ENCODE data around the gene PRADC1. TPM values are rescaled to one million over a fixed set of nuclear protein-coding genes. Genes with fewer than 3 reads are reported as not detected.

Gene PRADC1
- total RNA-seq, result 10 to 100 TPM; 13.2 to 19.5 (median 16.0) TPM

GRCh38 chr2:73233154-73233931 lies at the start of gene PRADC1:
Gene PRADC1 (minus strand): TSS chr2:73233239. CDS start chr2:73233160, 79 bp downstream.
- Histone ChIP-seq H3K4me3 (peak within 1 kb of the TSS; percentile 75 to 97 (median 86)), H3K27ac (peak within 1 kb of the TSS; percentile 84 to 90), H3K4me1 (replicated peaks in 1 of 2) (peaks cover 8 to 14% of the 10 kb centered on the region in 2 donors)
- in situ Hi-C loops (cut with MboI; ENCODE audit: low pct_unique_long_range_greater_than_20kb in 2 of 9, low sequenced_read_pairs in 9 of 9, unreplicated experiment in 9 of 9), result no loop called here
- 0% methylated on average over 3 to 15 of the region's 67 CpGs; no CpG with 5 or more reads in 4 of the 10 experiments for WGBS, 10 experiments
- ATAC-seq (replicated peaks in 6 of 8), result peak; percentile 81 to 91 (median 88)

DNA sequence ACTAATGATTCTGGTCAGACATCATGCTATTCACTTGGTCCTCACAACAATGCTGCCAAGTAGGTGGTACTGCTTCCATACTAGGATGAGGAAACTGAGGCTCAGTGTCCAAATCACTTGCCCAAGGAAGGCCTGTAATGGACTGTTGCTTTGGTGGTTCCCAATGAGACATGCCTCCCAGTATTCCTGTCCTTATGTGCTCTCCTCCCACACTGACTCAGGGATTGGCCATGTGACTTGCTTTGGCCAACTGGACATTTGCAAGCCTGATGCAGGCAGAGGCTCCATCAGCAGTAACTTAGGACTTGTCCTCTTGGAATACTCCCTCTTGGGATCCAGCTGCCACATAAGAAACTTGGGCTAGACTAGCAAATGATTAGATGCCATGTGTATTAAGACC lies 48.2 kb upstream of the PRADC1 start:
- ATAC-seq (replicated peaks in 6 of 8), result peak in 2 of 8 experiments; percentile 10 to 17
- in situ Hi-C loops (cut with MboI; ENCODE audit: low pct_unique_long_range_greater_than_20kb in 2 of 9, low sequenced_read_pairs in 9 of 9, unreplicated experiment in 9 of 9), result no loop called here
- Histone ChIP-seq H3K4me3 (no peak overlapping the region), H3K27ac (no peak overlapping the region), H3K4me1 (replicated peaks in 1 of 2) (peaks cover 8 to 10% of the 10 kb centered on the region in 2 donors)

- H3K27ac ChIP-seq, result no peak overlapping the region
- H3K4me1 ChIP-seq (replicated peaks in 1 of 2), result peaks cover 8 to 10% of the 10 kb centered on the region in 2 donors
- ATAC-seq (replicated peaks in 6 of 8), result peak in 1 of 8 experiments; percentile 4
- H3K4me3 ChIP-seq, result no peak overlapping the region
- 49 to 100% (median 92%) methylated on average over 1 to 8 of the region's 9 CpGs; no CpG with 5 or more reads in 2 of the 10 experiments for WGBS, 10 experiments
- in situ Hi-C loops (cut with MboI; ENCODE audit: low pct_unique_long_range_greater_than_20kb in 2 of 9, low sequenced_read_pairs in 9 of 9, unreplicated experiment in 9 of 9), result no loop called here
Observed at GRCh38 chr2:73279852-73280251, 46.8 kb upstream of the PRADC1 start.

- H3K27ac ChIP-seq, result no peak overlapping the region
- no peak overlapping the region for H3K4me3 ChIP-seq
- no peak for ATAC-seq (replicated peaks in 6 of 8)
- 20 to 100% (median 48%) methylated on average over 1 of the region's 1 CpG; no CpG with 5 or more reads in 6 of the 10 experiments for WGBS, 10 experiments
- in situ Hi-C loops (cut with MboI; ENCODE audit: low pct_unique_long_range_greater_than_20kb in 2 of 9, low sequenced_read_pairs in 9 of 9, unreplicated experiment in 9 of 9), result no loop called here
- peaks cover 0 to 4% of the 10 kb centered on the region in 2 donors for H3K4me1 ChIP-seq (replicated peaks in 1 of 2)
Observed at GRCh38 chr2:73272270-73272669, 39.2 kb upstream of the PRADC1 start.

DNA sequence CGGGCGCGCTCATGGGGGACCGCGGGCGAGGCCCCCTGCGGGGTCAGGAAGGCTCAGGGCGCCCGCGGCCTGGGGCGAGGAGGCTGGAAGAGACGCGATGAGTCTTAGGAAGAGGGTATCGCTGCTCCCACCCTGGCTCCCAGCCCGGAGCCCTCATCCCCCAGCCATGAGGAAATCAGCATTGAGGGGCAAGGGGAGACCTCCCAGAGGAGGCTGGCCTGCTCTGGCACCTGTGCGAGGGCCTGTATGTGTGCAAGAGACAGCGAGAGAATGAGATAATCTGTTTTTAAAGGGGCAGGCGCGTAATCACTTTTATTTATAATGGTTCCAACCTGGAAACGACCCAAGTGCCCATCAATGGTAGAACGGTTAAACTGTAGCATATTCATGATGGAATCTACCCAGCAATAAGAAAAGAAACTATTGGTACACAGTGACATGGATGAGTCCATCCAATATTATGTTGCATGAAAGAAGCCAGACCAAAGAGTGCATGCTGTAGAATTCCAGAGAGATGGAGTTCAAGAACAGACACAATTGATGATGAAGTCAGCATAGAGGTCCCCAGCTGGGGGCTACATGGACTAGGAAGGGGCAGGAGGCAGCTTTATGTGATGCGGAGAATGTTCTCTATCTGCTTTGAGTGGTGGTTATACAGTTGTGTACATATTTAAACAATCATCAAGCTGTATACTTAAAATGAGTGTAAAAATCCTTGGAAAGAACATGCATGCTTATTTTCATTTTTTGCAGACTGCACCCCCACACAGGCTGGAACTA lies 36.8 kb upstream of the PRADC1 start:
- Histone ChIP-seq H3K27ac (no peak overlapping the region), H3K4me1 (replicated peaks in 1 of 2) (peaks cover 0 to 4% of the 10 kb centered on the region in 2 donors), H3K4me3 (peak overlapping the region; percentile 8 to 26 (median 16))
- WGBS, 10 experiments, result 31 to 100% (median 59%) methylated on average over 1 to 7 of the region's 22 CpGs; no CpG with 5 or more reads in 1 of the 10 experiments
- in situ Hi-C loops (cut with MboI; ENCODE audit: low pct_unique_long_range_greater_than_20kb in 2 of 9, low sequenced_read_pairs in 9 of 9, unreplicated experiment in 9 of 9), result no loop called here
- no peak for ATAC-seq (replicated peaks in 6 of 8)

DNA sequence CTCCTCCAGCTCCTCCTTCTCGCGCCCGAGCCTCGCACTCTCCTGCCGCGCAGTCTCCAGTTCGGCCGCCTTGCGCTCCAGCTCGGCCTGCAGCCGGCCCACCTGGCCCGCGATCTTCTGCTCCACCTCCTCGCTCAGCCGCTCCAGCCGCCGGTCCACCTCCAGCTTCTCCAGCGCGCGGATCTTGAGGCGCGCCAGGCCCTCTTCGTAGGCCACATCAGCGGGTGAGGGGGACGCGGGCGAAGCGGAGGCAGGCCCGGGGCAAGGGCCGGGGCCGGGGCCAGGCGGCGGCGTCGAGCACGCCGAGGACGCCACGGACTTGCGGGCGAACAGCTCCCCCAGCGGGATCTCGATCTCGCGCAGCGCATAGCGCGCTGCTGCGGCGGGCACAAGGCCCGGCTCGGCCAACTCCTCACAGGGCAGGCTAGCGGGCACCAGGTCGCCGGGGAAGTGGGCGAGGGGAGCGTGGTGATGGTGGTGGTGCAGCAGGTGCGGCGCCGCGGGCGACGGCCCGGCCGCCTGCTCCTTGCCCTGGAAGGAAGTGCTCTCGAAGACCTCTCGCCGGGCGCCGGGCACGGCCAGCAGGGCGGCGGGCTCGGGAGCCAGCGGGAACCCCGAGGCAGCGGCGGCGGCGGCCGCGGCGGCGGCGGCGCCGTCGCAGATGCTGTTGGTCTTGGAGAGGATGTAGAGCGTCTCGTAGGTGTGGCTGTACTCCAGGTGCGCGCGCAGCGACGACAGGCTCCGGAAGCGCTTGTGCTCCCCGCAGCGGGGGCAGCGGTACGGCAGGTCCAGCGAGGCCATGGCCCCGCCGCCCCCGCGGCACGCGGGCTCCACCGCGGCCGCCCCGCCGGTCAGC lies 36.0 kb upstream of the PRADC1 start:
- 22 to 52% (median 34%) methylated on average over 10 to 40 of the region's 113 CpGs; no CpG with 5 or more reads in 6 of the 10 experiments for WGBS, 10 experiments
- in situ Hi-C loops (cut with MboI; ENCODE audit: low pct_unique_long_range_greater_than_20kb in 2 of 9, low sequenced_read_pairs in 9 of 9, unreplicated experiment in 9 of 9), result no loop called here
- ATAC-seq (replicated peaks in 6 of 8), result peak in 7 of 8 experiments; percentile 17 to 86 (median 38)
- H3K4me1 ChIP-seq (replicated peaks in 1 of 2), result peaks cover 0 to 4% of the 10 kb centered on the region in 2 donors
- no peak overlapping the region for H3K27ac ChIP-seq
- peak overlapping the region; percentile 8 to 26 (median 16) for H3K4me3 ChIP-seq

DNA sequence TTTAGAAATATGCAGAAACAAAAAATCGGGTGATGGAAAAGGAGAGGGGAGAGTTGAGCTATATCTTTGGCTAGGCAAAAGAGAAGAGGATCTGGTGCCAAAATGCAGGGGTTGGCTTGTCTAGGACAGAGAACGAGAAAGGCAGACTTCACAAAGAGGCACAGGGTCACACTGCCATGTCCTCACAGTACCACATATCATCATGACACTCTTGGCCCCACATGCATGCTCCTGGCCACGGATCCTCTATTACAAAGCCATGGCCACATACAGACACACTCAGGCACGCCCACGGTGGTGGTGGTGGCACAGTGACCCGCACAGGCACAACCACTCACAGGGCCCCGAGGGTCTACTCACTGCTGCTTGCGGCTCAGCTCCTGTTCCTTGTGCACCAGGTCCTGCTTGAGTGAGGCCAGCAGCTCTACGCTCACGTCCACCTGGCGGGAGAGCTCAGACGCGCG lies 35.4 kb upstream of the PRADC1 start:
- ATAC-seq (replicated peaks in 6 of 8), result no peak
- Histone ChIP-seq H3K27ac (no peak overlapping the region), H3K4me3 (no peak overlapping the region), H3K4me1 (replicated peaks in 1 of 2) (peaks cover 0 to 4% of the 10 kb centered on the region in 2 donors)
- WGBS, 10 experiments, result 48 to 100% (median 76%) methylated on average over 1 to 11 of the region's 14 CpGs; no CpG with 5 or more reads in 1 of the 10 experiments
- in situ Hi-C loops (cut with MboI; ENCODE audit: low pct_unique_long_range_greater_than_20kb in 2 of 9, low sequenced_read_pairs in 9 of 9, unreplicated experiment in 9 of 9), result no loop called here

DNA sequence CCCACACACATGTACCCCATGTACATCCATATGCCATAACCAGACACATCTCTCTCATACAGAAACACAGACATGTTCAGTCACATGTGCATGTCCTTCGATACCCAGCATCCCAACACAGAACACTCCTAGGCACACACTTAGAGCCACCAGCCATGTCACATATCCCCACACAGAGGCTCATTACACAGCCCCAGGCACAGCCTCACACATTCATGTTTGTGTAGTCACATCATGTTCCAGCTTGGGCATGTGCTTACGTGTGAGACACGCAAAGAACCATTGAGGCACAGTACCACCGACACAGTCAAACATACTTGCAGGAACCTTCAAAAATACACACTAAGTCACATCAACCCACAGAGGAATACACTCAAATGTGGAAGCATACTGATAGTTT lies 34.0 kb upstream of the PRADC1 start:
- no peak for ATAC-seq (replicated peaks in 6 of 8)
- in situ Hi-C loops (cut with MboI; ENCODE audit: low pct_unique_long_range_greater_than_20kb in 2 of 9, low sequenced_read_pairs in 9 of 9, unreplicated experiment in 9 of 9), result no loop called here
- no peak overlapping the region for H3K4me3 ChIP-seq
- no peak overlapping the region for H3K27ac ChIP-seq
- peaks cover 0 to 4% of the 10 kb centered on the region in 2 donors for H3K4me1 ChIP-seq (replicated peaks in 1 of 2)
- WGBS, 10 experiments, result 67 to 100% methylated on average over 1 of the region's 4 CpGs; no CpG with 5 or more reads in 8 of the 10 experiments

GRCh38 chr2:73266061-73266901 lies 33.2 kb upstream of the PRADC1 start:
- Histone ChIP-seq H3K27ac (no peak overlapping the region), H3K4me3 (no peak overlapping the region), H3K4me1 (replicated peaks in 1 of 2) (peaks cover 0 to 4% of the 10 kb centered on the region in 2 donors)
- ATAC-seq (replicated peaks in 6 of 8), result peak; percentile 29 to 97 (median 92)
- in situ Hi-C loops (cut with MboI; ENCODE audit: low pct_unique_long_range_greater_than_20kb in 2 of 9, low sequenced_read_pairs in 9 of 9, unreplicated experiment in 9 of 9), result no loop called here
- WGBS, 10 experiments, result 80 to 97% methylated on average over 1 to 10 of the region's 26 CpGs; no CpG with 5 or more reads in 8 of the 10 experiments

DNA sequence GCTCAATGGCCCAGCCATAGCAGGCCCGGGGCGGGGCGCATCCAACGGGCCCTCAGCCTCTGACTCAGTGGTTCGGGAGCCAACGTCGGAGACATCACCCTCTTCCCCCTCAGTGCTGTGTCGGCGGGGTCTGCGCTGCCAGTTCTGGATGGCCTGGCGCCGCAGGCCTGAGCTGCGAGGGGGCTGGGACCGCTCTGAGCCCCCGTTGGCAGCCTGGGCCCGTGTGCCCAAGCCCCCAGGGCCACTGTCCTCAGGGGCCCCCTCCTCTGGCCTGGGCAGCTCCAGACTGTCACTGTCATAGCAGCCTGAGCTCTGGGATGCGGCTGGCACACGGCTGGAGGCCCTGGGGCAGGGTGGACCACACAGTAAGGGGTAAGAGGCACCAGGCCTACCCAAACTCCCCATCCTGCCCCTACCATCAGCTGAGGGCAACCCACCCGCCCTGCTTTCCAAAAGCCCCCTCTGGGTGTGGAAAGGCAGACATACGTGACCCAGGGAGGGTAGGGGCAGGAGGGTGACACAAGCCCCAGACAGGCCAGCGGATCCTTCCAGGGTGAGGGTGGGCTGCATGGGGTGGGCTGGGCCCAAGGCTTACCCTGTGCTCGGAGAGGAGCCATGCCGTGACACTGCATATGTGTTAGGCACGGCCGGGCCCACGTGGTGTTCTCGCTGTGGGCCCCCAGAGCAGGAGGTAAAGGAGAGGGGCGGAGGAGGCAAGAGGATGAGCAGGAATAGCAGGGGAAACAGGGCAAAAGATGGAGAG lies 32.4 kb upstream of the PRADC1 start:
- ATAC-seq (replicated peaks in 6 of 8), result no peak
- no peak overlapping the region for H3K27ac ChIP-seq
- in situ Hi-C loops (cut with MboI; ENCODE audit: low pct_unique_long_range_greater_than_20kb in 2 of 9, low sequenced_read_pairs in 9 of 9, unreplicated experiment in 9 of 9), result no loop called here
- H3K4me1 ChIP-seq (replicated peaks in 1 of 2), result peaks cover 0 to 4% of the 10 kb centered on the region in 2 donors
- WGBS, 10 experiments, result 92 to 95% (median 94%) methylated on average over 4 to 7 of the region's 28 CpGs; no CpG with 5 or more reads in 7 of the 10 experiments
- H3K4me3 ChIP-seq, result no peak overlapping the region

- no peak overlapping the region for H3K27ac ChIP-seq
- H3K4me1 ChIP-seq (replicated peaks in 1 of 2), result peaks cover 0 to 3% of the 10 kb centered on the region in 2 donors
- ATAC-seq (replicated peaks in 6 of 8), result no peak
- no peak overlapping the region for H3K4me3 ChIP-seq
- WGBS, 10 experiments, result no CpG with 5 or more reads among the region's 4 CpGs
- in situ Hi-C loops (cut with MboI; ENCODE audit: low pct_unique_long_range_greater_than_20kb in 2 of 9, low sequenced_read_pairs in 9 of 9, unreplicated experiment in 9 of 9), result no loop called here
Observed at GRCh38 chr2:73264783-73265182, 31.7 kb upstream of the PRADC1 start.
